Mammary epithelial cell (primary cell): ENCODE results near the gene GORASP2.

Source experiments
- EZH2 ChIP-seq: IDR thresholded peaks from 2 replicates; pipeline ENCODE4 v1.6.1; 2012; ENCODE audit warnings: low read length, inconsistent platforms, borderline replicate concordance
- TF ChIP-seq, protein P1 (sequence below), 2 donors: IDR thresholded peaks in 1 of 2; conservative IDR thresholded peaks in 1 of 2; 2 replicates each; pipeline ENCODE4 v1.5.1; 2011 to 2012; ENCODE audit warnings: inconsistent platforms in 2 of 2, low read length in 2 of 2, mild to moderate bottlenecking in 2 of 2, control low read depth in 1 of 2, low read depth in 1 of 2; ENCODE audit not compliant: insufficient read depth in 1 of 2; ENCODE audit errors: extremely low read depth in 1 of 2

DNA sequence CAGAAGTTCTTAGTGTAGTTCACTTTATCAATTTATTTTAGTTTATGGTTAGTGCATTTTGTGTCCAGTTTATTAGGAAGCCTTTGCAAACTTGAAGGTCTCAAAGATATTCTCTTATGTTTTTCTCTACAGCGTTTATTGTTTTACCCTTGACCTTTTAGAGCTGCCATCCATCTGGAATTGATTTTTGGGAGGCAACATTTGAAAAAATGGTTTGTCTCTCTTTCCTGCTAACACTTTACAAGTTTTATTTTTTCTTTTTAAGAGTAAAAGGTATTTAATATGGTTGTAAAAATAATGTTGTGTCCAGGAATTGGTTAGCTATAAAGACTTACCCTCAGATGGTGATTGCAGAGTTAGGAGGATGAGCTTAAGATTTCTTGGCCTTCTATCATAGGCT is 14.0 kb downstream of the GORASP2 start:
- TF ChIP-seq, protein P1, sequence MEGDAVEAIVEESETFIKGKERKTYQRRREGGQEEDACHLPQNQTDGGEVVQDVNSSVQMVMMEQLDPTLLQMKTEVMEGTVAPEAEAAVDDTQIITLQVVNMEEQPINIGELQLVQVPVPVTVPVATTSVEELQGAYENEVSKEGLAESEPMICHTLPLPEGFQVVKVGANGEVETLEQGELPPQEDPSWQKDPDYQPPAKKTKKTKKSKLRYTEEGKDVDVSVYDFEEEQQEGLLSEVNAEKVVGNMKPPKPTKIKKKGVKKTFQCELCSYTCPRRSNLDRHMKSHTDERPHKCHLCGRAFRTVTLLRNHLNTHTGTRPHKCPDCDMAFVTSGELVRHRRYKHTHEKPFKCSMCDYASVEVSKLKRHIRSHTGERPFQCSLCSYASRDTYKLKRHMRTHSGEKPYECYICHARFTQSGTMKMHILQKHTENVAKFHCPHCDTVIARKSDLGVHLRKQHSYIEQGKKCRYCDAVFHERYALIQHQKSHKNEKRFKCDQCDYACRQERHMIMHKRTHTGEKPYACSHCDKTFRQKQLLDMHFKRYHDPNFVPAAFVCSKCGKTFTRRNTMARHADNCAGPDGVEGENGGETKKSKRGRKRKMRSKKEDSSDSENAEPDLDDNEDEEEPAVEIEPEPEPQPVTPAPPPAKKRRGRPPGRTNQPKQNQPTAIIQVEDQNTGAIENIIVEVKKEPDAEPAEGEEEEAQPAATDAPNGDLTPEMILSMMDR (conservative IDR thresholded peaks at IDR 0.05 in 1 of 2, IDR thresholded peaks at IDR 0.05 in 1 of 2; ENCODE audit: extremely low read depth in 1 of 2, insufficient read depth in 1 of 2, low read depth in 1 of 2, low read length in 2 of 2): no peak
- no peak for TF ChIP-seq EZH2
